ENCODE results near the gene XIST. TPM values are rescaled to one million over a fixed set of nuclear protein-coding genes. Genes with fewer than 3 reads are reported as not detected.

The XIST gene
- total and polyA plus RNA-seq, 3 donors from 2014 or later, result 4.6 to 14.8 (median 10.7) TPM

- Histone ChIP-seq H3K4me3 (no peak overlapping the region), H3K27me3 (no peaks in the 10 kb centered on the region), H3K4me1 (no peaks in the 10 kb centered on the region), H3K27ac (no peak overlapping the region), H3K9me3 (no peaks in the 10 kb centered on the region), H3K36me3 (ENCODE audit: low read depth, missing control alignments) (no peaks in the 10 kb centered on the region)
- TF ChIP-seq CTCF (IDR thresholded peaks at IDR 0.05), result no peak
- no peak for DNase-seq
- intact Hi-C loops (cut with DNase I; ENCODE audit: low total_unique reads), result no loop called here
- WGBS, 2 donors, result 68 to 77% methylated on average over 6 of the region's 6 CpGs
Measured at GRCh38 chrX:73840120-73840924, 12.2 kb downstream of the XIST start.

- no peaks in the 10 kb centered on the region for H3K36me3 ChIP-seq (ENCODE audit: low read depth, missing control alignments)
- no peaks in the 10 kb centered on the region for H3K4me1 ChIP-seq
- no peak overlapping the region for H3K4me3 ChIP-seq
- H3K9me3 ChIP-seq, result no peaks in the 10 kb centered on the region
- WGBS, 2 donors, result 88 to 89% methylated on average over 1 of the region's 1 CpG
- no peak overlapping the region for H3K27ac ChIP-seq
- no peak for DNase-seq
- intact Hi-C loops (cut with DNase I; ENCODE audit: low total_unique reads), result no loop called here
- H3K27me3 ChIP-seq, result no peaks in the 10 kb centered on the region
- no peak for TF ChIP-seq POLR2A (IDR thresholded peaks at IDR 0.05)
Measured at GRCh38 chrX:73839152-73839551, 13.4 kb downstream of the XIST start.

GRCh38 chrX:73838123-73838522 lies 14.4 kb downstream of the XIST start:
- WGBS, 2 donors, result 92 to 94% methylated on average over 3 of the region's 3 CpGs
- intact Hi-C loops (cut with DNase I; ENCODE audit: low total_unique reads), result no loop called here

GRCh38 chrX:73836956-73837477 lies 15.5 kb downstream of the XIST start:
- Histone ChIP-seq H3K4me3 (no peak overlapping the region), H3K27me3 (no peaks in the 10 kb centered on the region), H3K36me3 (ENCODE audit: low read depth, missing control alignments) (no peaks in the 10 kb centered on the region), H3K4me1 (no peaks in the 10 kb centered on the region), H3K9me3 (no peaks in the 10 kb centered on the region), H3K27ac (no peak overlapping the region)
- DNase-seq, result no peak
- TF ChIP-seq POLR2A (IDR thresholded peaks at IDR 0.05), result no peak
- no peak for TF ChIP-seq CTCF (IDR thresholded peaks at IDR 0.05)
- WGBS, 2 donors, result 67 to 78% methylated on average over 1 of the region's 1 CpG
- intact Hi-C loops (cut with DNase I; ENCODE audit: low total_unique reads), result no loop called here

More at GRCh38 chrX:73838123-73838522, 14.4 kb downstream of the XIST start:
- H3K4me3 ChIP-seq, result no peak overlapping the region
- H3K36me3 ChIP-seq (ENCODE audit: low read depth, missing control alignments), result no peaks in the 10 kb centered on the region
- H3K27me3 ChIP-seq, result no peaks in the 10 kb centered on the region
- H3K4me1 ChIP-seq, result no peaks in the 10 kb centered on the region
- DNase-seq, result no peak
- H3K27ac ChIP-seq, result no peak overlapping the region
- no peaks in the 10 kb centered on the region for H3K9me3 ChIP-seq
- no peak for TF ChIP-seq CTCF (IDR thresholded peaks at IDR 0.05)
- TF ChIP-seq POLR2A (IDR thresholded peaks at IDR 0.05), result no peak

GRCh38 chrX:73834219-73834618 lies 18.3 kb downstream of the XIST start:
- Histone ChIP-seq H3K27ac (no peak overlapping the region), H3K4me1 (no peaks in the 10 kb centered on the region), H3K9me3 (no peaks in the 10 kb centered on the region), H3K36me3 (ENCODE audit: low read depth, missing control alignments) (no peaks in the 10 kb centered on the region), H3K4me3 (no peak overlapping the region), H3K27me3 (no peaks in the 10 kb centered on the region)
- TF ChIP-seq POLR2A (IDR thresholded peaks at IDR 0.05), result no peak
- TF ChIP-seq CTCF (IDR thresholded peaks at IDR 0.05), result no peak
- DNase-seq, result no peak
- WGBS, 2 donors, result 79 to 80% methylated on average over 3 of the region's 3 CpGs
- intact Hi-C loops (cut with DNase I; ENCODE audit: low total_unique reads), result no loop called here

Measured in testis (tissue), 3 donors.